GM23338 (cell line): ENCODE results near the gene SCRG1. TPM values are rescaled to one million over a fixed set of nuclear protein-coding genes. Genes with fewer than 3 reads are reported as not detected.

Experiments
- ATAC-seq: fragments of 200-7000 bp; cut with Tn5 transposase; 3 replicates; pipeline ENCODE4 v1.9.1; 2020
- DNase-seq: peaks from one replicate; pipeline ENCODE4 v3.0.0-alpha.2; 2015; ENCODE audit warnings: low spot score
- H2AFZ ChIP-seq: fragments of 200-600 bp; sonication (generic); 2 replicates; pipeline ENCODE4 v1.8.0; 2016; ENCODE audit warnings: antibody characterized with exemption, mild to moderate bottlenecking, moderate library complexity
- H3F3A ChIP-seq: fragments of 200-600 bp; sonication (generic); replicated peaks from 2 replicates; pipeline ENCODE4 v1.8.0; 2017; ENCODE audit warnings: antibody characterized with exemption, mixed run types, low read depth
- H3K27ac ChIP-seq: fragments of 200-600 bp; sonication (generic); 2 replicates; pipeline ENCODE4 v1.6.1; 2016; ENCODE audit warnings: low read depth
- H3K27me3 ChIP-seq: fragments of 200-600 bp; sonication (generic); 2 replicates; pipeline ENCODE4 v1.8.0; 2016; ENCODE audit warnings: mild to moderate bottlenecking, mixed run types, moderate library complexity; ENCODE audit not compliant: insufficient read depth
- H3K36me3 ChIP-seq: fragments of 200-600 bp; sonication (generic); 2 replicates; pipeline ENCODE4 v1.8.0; 2016; ENCODE audit warnings: mild to moderate bottlenecking; ENCODE audit not compliant: insufficient read depth
- H3K4me1 ChIP-seq: fragments of 200-600 bp; sonication (generic); 2 replicates; pipeline ENCODE4 v1.8.0; 2016; ENCODE audit warnings: mild to moderate bottlenecking, moderate library complexity; ENCODE audit not compliant: insufficient read depth
- H3K4me2 ChIP-seq: fragments of 200-600 bp; sonication (generic); 2 replicates; pipeline ENCODE4 v1.7.1; 2017; ENCODE audit warnings: mixed run types
- H3K4me3 ChIP-seq: fragments of 200-600 bp; sonication (generic); 2 replicates; pipeline ENCODE4 v1.6.1; 2016; ENCODE audit warnings: mixed run types
- H3K79me2 ChIP-seq: fragments of 200-600 bp; sonication (generic); replicated peaks from 2 replicates; pipeline ENCODE4 v1.8.0; 2017; ENCODE audit warnings: mild to moderate bottlenecking; ENCODE audit not compliant: insufficient read depth
- H3K9me2 ChIP-seq: fragments of 200-600 bp; sonication (generic); 2 replicates; pipeline ENCODE4 v1.8.0; 2017; ENCODE audit not compliant: insufficient read depth
- H4K20me1 ChIP-seq: fragments of 200-600 bp; sonication (generic); replicated peaks from 2 replicates; pipeline ENCODE4 v1.8.0; 2017; ENCODE audit warnings: mild to moderate bottlenecking; ENCODE audit not compliant: insufficient read depth
- H3K27ac Mint-ChIP-seq: 2 replicates; pipeline ENCODE4 v1.8.0; 2020; ENCODE audit warnings: inconsistent platforms, mild to moderate bottlenecking, moderate library complexity, mixed read lengths
- H3K27me3 Mint-ChIP-seq: 3 replicates; pipeline ENCODE4 v1.8.0; 2022; ENCODE audit warnings: low read depth, mild to moderate bottlenecking, moderate library complexity, mixed read lengths, inconsistent platforms; ENCODE audit not compliant: insufficient read depth, poor library complexity
- H3K36me3 Mint-ChIP-seq: 3 replicates; pipeline ENCODE4 v1.8.0; 2021; ENCODE audit warnings: low read depth, mild to moderate bottlenecking, inconsistent platforms, moderate library complexity, mixed read lengths
- H3K4me1 Mint-ChIP-seq: 3 replicates; pipeline ENCODE4 v1.8.0; 2020; ENCODE audit warnings: mild to moderate bottlenecking, inconsistent platforms, mixed read lengths
- H3K4me3 Mint-ChIP-seq: 3 replicates; pipeline ENCODE4 v1.8.0; 2021; ENCODE audit warnings: moderate library complexity, mild to moderate bottlenecking, inconsistent platforms, mixed read lengths
- H3K9me3 Mint-ChIP-seq: 3 replicates; pipeline ENCODE4 v1.8.0; 2020; ENCODE audit warnings: moderate library complexity, mild to moderate bottlenecking, inconsistent platforms, mixed read lengths
- CREB1 ChIP-seq: fragments of 250-450 bp; sonication (Bioruptor Pico); IDR thresholded peaks from 2 replicates; pipeline ENCODE4 v1.5.0; 2020; ENCODE audit warnings: low read depth, mild to moderate bottlenecking, moderate library complexity
- ETS1 ChIP-seq: IDR thresholded peaks from 2 replicates; pipeline ENCODE4 v1.6.1; 2016; ENCODE audit warnings: antibody characterized with exemption
- EZH2 ChIP-seq: fragments of 200-600 bp; sonication (generic); IDR thresholded peaks from one replicate; pipeline ENCODE4 v1.8.0; 2017; ENCODE audit warnings: antibody characterized with exemption, mild to moderate bottlenecking, low read depth; ENCODE audit not compliant: unreplicated experiment
- EZH2phosphoT487 ChIP-seq: fragments of 200-600 bp; sonication (generic); IDR thresholded peaks from one replicate; pipeline ENCODE4 v1.8.1; 2018; ENCODE audit warnings: antibody characterized with exemption; ENCODE audit not compliant: unreplicated experiment
- JUNB ChIP-seq: IDR thresholded peaks from one replicate; pipeline ENCODE4 v1.6.1; 2016; ENCODE audit warnings: antibody characterized with exemption; ENCODE audit not compliant: unreplicated experiment
- NANOG ChIP-seq: IDR thresholded peaks from 2 replicates; pipeline ENCODE4 v1.6.1; 2016; ENCODE audit warnings: antibody characterized with exemption, borderline replicate concordance
- POLR2AphosphoS5 ChIP-seq: IDR thresholded peaks from 2 replicates; pipeline ENCODE4 v1.6.1; 2016; ENCODE audit warnings: antibody characterized with exemption, low read depth
- REST ChIP-seq: IDR thresholded peaks from one replicate; pipeline ENCODE4 v1.6.1; 2018; ENCODE audit warnings: antibody characterized with exemption; ENCODE audit not compliant: unreplicated experiment
- STAT1 ChIP-seq: IDR thresholded peaks from one replicate; pipeline ENCODE4 v1.6.1; 2016; ENCODE audit warnings: antibody characterized with exemption; ENCODE audit not compliant: unreplicated experiment
- ZNF114 ChIP-seq: fragments of 250-450 bp; sonication (Bioruptor Pico); IDR thresholded peaks from 2 replicates; pipeline ENCODE4 v1.5.0; 2020; ENCODE audit warnings: mild to moderate bottlenecking, moderate library complexity
- ZNF331 ChIP-seq: fragments of 250-450 bp; sonication (Bioruptor Pico); IDR thresholded peaks from 2 replicates; pipeline ENCODE4 v1.5.0; 2020; ENCODE audit warnings: low read depth, mild to moderate bottlenecking, moderate library complexity
- ZNF462 ChIP-seq: fragments of 250-450 bp; sonication (Bioruptor Pico); IDR thresholded peaks from 2 replicates; pipeline ENCODE4 v1.5.0; 2020; ENCODE audit warnings: mild to moderate bottlenecking, moderate library complexity
- polyA plus RNA-seq: library from polyadenylated mRNA; unstranded; fragments of >200 nt; fragmentation: Nextera tagmentation; extraction: Ambion mirVana; gene quantifications from 2 replicates; pipeline ENCODE4 v1.2.1, GENCODE V29; 2016
- total RNA-seq: library from RNA; depleted of rRNA; stranded (reverse); fragments of >200 nt; shearing (Covaris generic); gene quantifications from 2 replicates; pipeline ENCODE4 v1.2.3, GENCODE V29; 2014
- TF ChIP-seq, protein P1 (sequence below), 2 experiments: fragments of 200-600 bp in 1 of 2; sonication (generic) in 1 of 2; conservative IDR thresholded peaks; 2 replicates each; pipeline versions ENCODE4 v1.5.1 to v1.6.1; 2016 to 2017; ENCODE audit warnings: antibody characterized with exemption in 2 of 2, low read depth in 2 of 2, mild to moderate bottlenecking in 2 of 2, moderate library complexity in 1 of 2

The SCRG1 gene
- total and polyA plus RNA-seq, 2 experiments from 2014 or later = 0.45 TPM; not detected in 1

- Histone ChIP-seq H3K4me1 (peaks cover 7% of the 10 kb centered on the region), H2AFZ (peak overlapping the region; percentile 85; the same call in 1 of the 2 replicates), H3K36me3 (no peaks in the 10 kb centered on the region), H3K79me2 (peaks cover 13% of the 10 kb centered on the region), H3K4me2 (peak overlapping the region; percentile 84), H3K27me3 (peaks cover 17% of the 10 kb centered on the region; the same call in 1 of the 2 replicates), H3K4me3 (peak overlapping the region; percentile 85), H3K27ac (peak overlapping the region; percentile 71), H3F3A (0 out of 2 replicates have a peak, but pooled peaks cover 2% of the 10 kb centered on the region), H4K20me1 (no peaks in the 10 kb centered on the region), H3K9me2 (no peaks in the 10 kb centered on the region)
- Mint-ChIP-seq H3K36me3 (no peaks in the 10 kb centered on the region), H3K27ac (peak overlapping the region; percentile 95), H3K4me3 (peak overlapping the region; percentile 97), H3K4me1 (peaks cover 12% of the 10 kb centered on the region), H3K9me3 (no peaks in the 10 kb centered on the region; the same call in 2 of the 3 replicates), H3K27me3 (peaks cover 16% of the 10 kb centered on the region)
- ATAC-seq = no peak
- no peak for DNase-seq
- TF ChIP-seq CREB1 (no peak), ZNF114 (CRISPR knock-in tag) (no peak), ZNF331 (CRISPR knock-in tag) (no peak), JUNB (no peak), ZNF462 (CRISPR knock-in tag) (no peak), EZH2phosphoT487 (no peak), EZH2 (no peak), REST (no peak), NANOG (no peak), STAT1 (no peak), ETS1 (no peak), POLR2AphosphoS5 (no peak)
- TF ChIP-seq, protein P1, sequence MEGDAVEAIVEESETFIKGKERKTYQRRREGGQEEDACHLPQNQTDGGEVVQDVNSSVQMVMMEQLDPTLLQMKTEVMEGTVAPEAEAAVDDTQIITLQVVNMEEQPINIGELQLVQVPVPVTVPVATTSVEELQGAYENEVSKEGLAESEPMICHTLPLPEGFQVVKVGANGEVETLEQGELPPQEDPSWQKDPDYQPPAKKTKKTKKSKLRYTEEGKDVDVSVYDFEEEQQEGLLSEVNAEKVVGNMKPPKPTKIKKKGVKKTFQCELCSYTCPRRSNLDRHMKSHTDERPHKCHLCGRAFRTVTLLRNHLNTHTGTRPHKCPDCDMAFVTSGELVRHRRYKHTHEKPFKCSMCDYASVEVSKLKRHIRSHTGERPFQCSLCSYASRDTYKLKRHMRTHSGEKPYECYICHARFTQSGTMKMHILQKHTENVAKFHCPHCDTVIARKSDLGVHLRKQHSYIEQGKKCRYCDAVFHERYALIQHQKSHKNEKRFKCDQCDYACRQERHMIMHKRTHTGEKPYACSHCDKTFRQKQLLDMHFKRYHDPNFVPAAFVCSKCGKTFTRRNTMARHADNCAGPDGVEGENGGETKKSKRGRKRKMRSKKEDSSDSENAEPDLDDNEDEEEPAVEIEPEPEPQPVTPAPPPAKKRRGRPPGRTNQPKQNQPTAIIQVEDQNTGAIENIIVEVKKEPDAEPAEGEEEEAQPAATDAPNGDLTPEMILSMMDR (conservative IDR thresholded peaks at IDR 0.05; ENCODE audit: low read depth in 2 of 2) = no peak
Measured at GRCh38 chr4:173370130-173370476, 28.8 kb downstream of the SCRG1 start.
